GM18867 (cell line): Measurements from ENCODE around the gene MCM7.
"Not testable (repeated sequence)": the region's sequence is repeated elsewhere in the genome, so short reads cannot be mapped to it uniquely, and the experiment has no call there.

Experiments
- ATAC-seq: cut with Tn5 transposase; IDR thresholded peaks from one replicate; pipeline ENCODE4 v1.9.1; 2021; ENCODE audit warnings: mild to moderate bottlenecking, moderate library complexity; ENCODE audit not compliant: unreplicated experiment

The MCM7 gene

GRCh38 chr7:100101016-100101862, at the start of gene MCM7, which contains the start of gene AP4M1:
MCM7 (minus strand) TSS chr7:100101397; CDS start chr7:100101294, 103 bp downstream.
AP4M1 (plus strand) TSS chr7:100101643; CDS start chr7:100101715, 72 bp downstream.
- peak; percentile 79 for ATAC-seq

- peak; percentile 97 for ATAC-seq
These were observed 47.5 kb upstream of the MCM7 start, which contains the start of gene LAMTOR4 for GRCh38 chr7:100148559-100149328. LAMTOR4 (plus strand) TSS chr7:100148918; CDS start chr7:100148973, 55 bp downstream.

GRCh38 chr7:100148225-100148558, 47.0 kb upstream of the MCM7 start:
- no peak for ATAC-seq

- no peak for ATAC-seq
These were observed 46.1 kb upstream of the MCM7 start for GRCh38 chr7:100147278-100147677.

GRCh38 chr7:100146350-100146749, 45.2 kb upstream of the MCM7 start:
- not testable (repeated sequence) for ATAC-seq

- no peak for ATAC-seq
These were observed 41.3 kb upstream of the MCM7 start for GRCh38 chr7:100142461-100142860.

GRCh38 chr7:100141555-100141949, 40.4 kb upstream of the MCM7 start:
- ATAC-seq: no peak

GRCh38 chr7:100137851-100138760, 36.9 kb upstream of the MCM7 start:
- ATAC-seq: no peak

GRCh38 chr7:100132697-100133151, 31.5 kb upstream of the MCM7 start:
- ATAC-seq: peak; percentile 72

- ATAC-seq: no peak
These were observed 30.9 kb upstream of the MCM7 start for GRCh38 chr7:100132126-100132525.

GRCh38 chr7:100130608-100131453, 29.6 kb upstream of the MCM7 start:
- ATAC-seq: no peak

GRCh38 chr7:100130220-100130607, 29.0 kb upstream of the MCM7 start:
- ATAC-seq: not testable (repeated sequence)

GRCh38 chr7:100128637-100128963, 27.4 kb upstream of the MCM7 start:
- ATAC-seq: no peak

- no peak for ATAC-seq
These were observed 26.9 kb upstream of the MCM7 start for GRCh38 chr7:100127866-100128636.

- peak; percentile 69 for ATAC-seq
These were observed 26.0 kb upstream of the MCM7 start, which contains the start of gene MBLAC1 for GRCh38 chr7:100126931-100127865. MBLAC1 (plus strand) TSS chr7:100126967; CDS start chr7:100127396, 429 bp downstream.

GRCh38 chr7:100126239-100126930, 25.2 kb upstream of the MCM7 start:
- no peak for ATAC-seq
